K562 (cell line): ENCODE measurements around the gene MSMO1. TPM values are rescaled to one million over a fixed set of nuclear protein-coding genes. Genes with fewer than 3 reads are reported as not detected.

Experiments
- ARID1B ChIP-seq: fragments of 450-650 bp; IDR thresholded peaks from 2 replicates; pipeline ENCODE4 v1.6.1; 2016; ENCODE audit warnings: antibody characterized with exemption, mild to moderate bottlenecking, inconsistent platforms
- ARNT ChIP-seq, 2 experiments: fragments of 450-650 bp; IDR thresholded peaks; 2 replicates each; pipeline ENCODE4 v1.6.1; 2016; ENCODE audit warnings: mild to moderate bottlenecking in 1 of 2
- CBX2 ChIP-seq: fragments of 200-600 bp; sonication (generic); IDR thresholded peaks from one replicate; pipeline ENCODE4 v1.6.1; 2012; ENCODE audit warnings: mild to moderate bottlenecking, low read length, inconsistent platforms; ENCODE audit not compliant: insufficient read depth, poor library complexity, severe bottlenecking
- HIVEP1 ChIP-seq: fragments of 250-450 bp; sonication (Bioruptor Pico); IDR thresholded peaks from 2 replicates; pipeline ENCODE4 v1.4.0; 2020; ENCODE audit warnings: mild to moderate bottlenecking
- KDM1A ChIP-seq, 2 experiments: fragments of 450-650 bp; IDR thresholded peaks; 2 replicates each; pipeline ENCODE4 v1.6.1; 2016; ENCODE audit warnings: mild to moderate bottlenecking in 2 of 2
- KDM5B ChIP-seq: fragments of 200-600 bp; sonication (generic); IDR thresholded peaks from 2 replicates; pipeline ENCODE4 v1.6.1; 2012; ENCODE audit warnings: low read depth, mild to moderate bottlenecking, moderate library complexity, low read length, control low read depth, inconsistent platforms; ENCODE audit not compliant: insufficient replicate concordance
- LARP7 ChIP-seq: fragments of 450-650 bp; IDR thresholded peaks from 2 replicates; pipeline ENCODE4 v1.6.1; 2016
- MTA2 ChIP-seq: fragments of 450-650 bp; IDR thresholded peaks from 2 replicates; pipeline ENCODE4 v1.6.1; 2016; ENCODE audit warnings: low read depth
- NCOR1 ChIP-seq: fragments of 450-650 bp; IDR thresholded peaks from 2 replicates; pipeline ENCODE4 v1.6.1; 2016; ENCODE audit warnings: mild to moderate bottlenecking, moderate library complexity
- THRAP3 ChIP-seq: fragments of 450-650 bp; IDR thresholded peaks from 2 replicates; pipeline ENCODE4 v1.6.1; 2016; ENCODE audit warnings: mild to moderate bottlenecking, inconsistent platforms, borderline replicate concordance
- TOE1 ChIP-seq, 2 experiments: fragments of 450-650 bp in 1 of 2; sonication (generic) in 1 of 2; formaldehyde crosslinking in 1 of 2; IDR thresholded peaks; 2 replicates each; pipeline versions ENCODE4 v1.7.1 to v1.8.0; 2016 to 2022; ENCODE audit warnings: borderline replicate concordance in 2 of 2, mild to moderate bottlenecking in 2 of 2, antibody characterized with exemption in 1 of 2, inconsistent platforms in 1 of 2, low read depth in 1 of 2, missing genetic modification reagents in 1 of 2, moderate library complexity in 1 of 2
- TRIM24 ChIP-seq, 2 experiments: fragments of 450-650 bp; IDR thresholded peaks; 2 replicates each; pipeline ENCODE4 v1.6.1; 2016
- ZFX ChIP-seq: sonication (generic); formaldehyde crosslinking; IDR thresholded peaks from 2 replicates; pipeline ENCODE4 v1.8.0; 2022; ENCODE audit warnings: mild to moderate bottlenecking, missing genetic modification reagents, moderate library complexity
- ZNF717 ChIP-seq: fragments of 250-450 bp; sonication (Bioruptor Pico); IDR thresholded peaks from 2 replicates; pipeline ENCODE4 v1.5.0; 2021
- polyA plus RNA-seq, 8 experiments: library from polyadenylated mRNA; depleted of rRNA in 4 of 8; stranded (reverse) in 5 of 8; unstranded in 3 of 8; fragments of >200 nt; fragmentation: Nextera tagmentation in 2 of 8; fragmentation: Illumina TruSeq in 1 of 8; extraction: Ambion mirVana in 2 of 8; extraction: Trizol in 1 of 8; gene quantifications; 2 replicates each; pipeline versions ENCODE4 v1.2.1 to v1.2.3, GENCODE V29; 2011 to 2014; ENCODE audit warnings: inconsistent platforms in 1 of 8, missing spikeins in 1 of 8
- total RNA-seq, 7 experiments: library from RNA; depleted of rRNA in 6 of 7; stranded (reverse); fragments of >200 nt in 6 of 7; fragmentation: Illumina TruSeq in 2 of 7; extraction: Trizol in 2 of 7; gene quantifications; 2 replicates each; pipeline versions ENCODE4 v1.2.1 to v1.2.3, GENCODE V29; 2011 to 2021; ENCODE audit warnings: low replicate concordance in 1 of 7
- TF ChIP-seq, protein P1 (sequence below): fragments of 450-650 bp; IDR thresholded peaks from 2 replicates; pipeline ENCODE4 v1.6.1; 2016; ENCODE audit warnings: borderline replicate concordance
- TF ChIP-seq, protein P2 (sequence below): IDR thresholded peaks from 2 replicates; pipeline ENCODE4 v1.6.1; 2012; ENCODE audit warnings: low read depth, low read length, improper control_type of control experiment, borderline replicate concordance
- TF ChIP-seq, protein P3 (sequence below): sonication (generic); formaldehyde crosslinking; IDR thresholded peaks from 2 replicates; pipeline ENCODE4 v1.8.0; 2022; ENCODE audit warnings: missing genetic modification reagents, mild to moderate bottlenecking, borderline replicate concordance
- TF ChIP-seq, protein P4 (sequence below): fragments of 450-650 bp; IDR thresholded peaks from 2 replicates; pipeline ENCODE4 v1.6.1; 2014; ENCODE audit warnings: low read depth, mild to moderate bottlenecking, moderate library complexity, borderline replicate concordance
- TF ChIP-seq, protein P5 (sequence below): sonication (generic); formaldehyde crosslinking; IDR thresholded peaks from 2 replicates; pipeline ENCODE4 v1.9.0; 2022; ENCODE audit warnings: mild to moderate bottlenecking, missing genetic modification reagents

Gene MSMO1
- total and polyA plus RNA-seq, 9 of the 15 experiments (the other 6 are each of a cell fraction or from before 2014, with no cell fraction given) = 32.0 to 172 (median 63.5) TPM

DNA sequence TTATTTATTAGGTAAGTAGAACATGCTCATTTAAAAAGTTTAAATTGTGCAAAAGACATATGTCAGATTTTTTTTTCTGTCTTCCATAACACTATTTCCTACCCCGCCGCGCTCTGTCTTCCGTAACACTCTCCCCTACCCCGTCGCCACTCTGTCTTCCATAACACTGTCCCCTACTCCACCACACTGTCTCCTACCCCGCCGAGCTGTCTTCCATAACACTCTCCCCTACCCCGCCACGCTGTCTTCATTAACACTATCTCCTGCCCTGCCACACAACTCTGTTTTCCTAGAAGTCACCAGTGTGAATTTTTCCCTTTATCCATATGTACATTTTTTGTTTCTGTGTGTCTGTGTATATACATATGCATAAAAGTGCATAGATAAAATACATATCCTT lies 4.4 kb downstream of the MSMO1 start (continued):
- TF ChIP-seq, protein P1, sequence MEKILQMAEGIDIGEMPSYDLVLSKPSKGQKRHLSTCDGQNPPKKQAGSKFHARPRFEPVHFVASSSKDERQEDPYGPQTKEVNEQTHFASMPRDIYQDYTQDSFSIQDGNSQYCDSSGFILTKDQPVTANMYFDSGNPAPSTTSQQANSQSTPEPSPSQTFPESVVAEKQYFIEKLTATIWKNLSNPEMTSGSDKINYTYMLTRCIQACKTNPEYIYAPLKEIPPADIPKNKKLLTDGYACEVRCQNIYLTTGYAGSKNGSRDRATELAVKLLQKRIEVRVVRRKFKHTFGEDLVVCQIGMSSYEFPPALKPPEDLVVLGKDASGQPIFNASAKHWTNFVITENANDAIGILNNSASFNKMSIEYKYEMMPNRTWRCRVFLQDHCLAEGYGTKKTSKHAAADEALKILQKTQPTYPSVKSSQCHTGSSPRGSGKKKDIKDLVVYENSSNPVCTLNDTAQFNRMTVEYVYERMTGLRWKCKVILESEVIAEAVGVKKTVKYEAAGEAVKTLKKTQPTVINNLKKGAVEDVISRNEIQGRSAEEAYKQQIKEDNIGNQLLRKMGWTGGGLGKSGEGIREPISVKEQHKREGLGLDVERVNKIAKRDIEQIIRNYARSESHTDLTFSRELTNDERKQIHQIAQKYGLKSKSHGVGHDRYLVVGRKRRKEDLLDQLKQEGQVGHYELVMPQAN = peak; percentile 68
- TF ChIP-seq TRIM24 (IDR thresholded peaks at IDR 0.05) = 0 out of 4 replicates have a peak, but pooled peaks of 1 of the 2 experiments have one; percentile 18
- TF ChIP-seq, protein P2, sequence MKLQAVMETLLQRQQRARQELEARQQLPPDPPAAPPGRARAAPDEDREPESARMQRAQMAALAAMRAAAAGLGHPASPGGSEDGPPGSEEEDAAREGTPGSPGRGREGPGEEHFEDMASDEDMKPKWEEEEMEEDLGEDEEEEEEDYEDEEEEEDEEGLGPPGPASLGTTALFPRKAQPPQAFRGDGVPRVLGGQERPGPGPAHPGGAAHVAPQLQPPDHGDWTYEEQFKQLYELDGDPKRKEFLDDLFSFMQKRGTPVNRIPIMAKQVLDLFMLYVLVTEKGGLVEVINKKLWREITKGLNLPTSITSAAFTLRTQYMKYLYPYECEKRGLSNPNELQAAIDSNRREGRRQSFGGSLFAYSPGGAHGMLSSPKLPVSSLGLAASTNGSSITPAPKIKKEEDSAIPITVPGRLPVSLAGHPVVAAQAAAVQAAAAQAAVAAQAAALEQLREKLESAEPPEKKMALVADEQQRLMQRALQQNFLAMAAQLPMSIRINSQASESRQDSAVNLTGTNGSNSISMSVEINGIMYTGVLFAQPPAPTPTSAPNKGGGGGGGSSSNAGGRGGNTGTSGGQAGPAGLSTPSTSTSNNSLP = no peak
- TF ChIP-seq, protein P3, sequence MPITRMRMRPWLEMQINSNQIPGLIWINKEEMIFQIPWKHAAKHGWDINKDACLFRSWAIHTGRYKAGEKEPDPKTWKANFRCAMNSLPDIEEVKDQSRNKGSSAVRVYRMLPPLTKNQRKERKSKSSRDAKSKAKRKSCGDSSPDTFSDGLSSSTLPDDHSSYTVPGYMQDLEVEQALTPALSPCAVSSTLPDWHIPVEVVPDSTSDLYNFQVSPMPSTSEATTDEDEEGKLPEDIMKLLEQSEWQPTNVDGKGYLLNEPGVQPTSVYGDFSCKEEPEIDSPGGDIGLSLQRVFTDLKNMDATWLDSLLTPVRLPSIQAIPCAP (CRISPR knock-in tag) = no peak
- peak; percentile 80; the same call in 1 of the 2 replicates for TF ChIP-seq LARP7
- TF ChIP-seq ARNT (IDR thresholded peaks at IDR 0.05) = peak in 1 of 2 experiments; percentile 32; a peak in 1 of 4 replicates
- peak; percentile 36; the same call in 1 of the 2 replicates for TF ChIP-seq TOE1 (IDR thresholded peaks at IDR 0.05; ENCODE audit: borderline replicate concordance)
- TF ChIP-seq TOE1 (CRISPR knock-in tag; IDR thresholded peaks at IDR 0.05; ENCODE audit: borderline replicate concordance, low read depth) = no peak
- TF ChIP-seq, protein P4, sequence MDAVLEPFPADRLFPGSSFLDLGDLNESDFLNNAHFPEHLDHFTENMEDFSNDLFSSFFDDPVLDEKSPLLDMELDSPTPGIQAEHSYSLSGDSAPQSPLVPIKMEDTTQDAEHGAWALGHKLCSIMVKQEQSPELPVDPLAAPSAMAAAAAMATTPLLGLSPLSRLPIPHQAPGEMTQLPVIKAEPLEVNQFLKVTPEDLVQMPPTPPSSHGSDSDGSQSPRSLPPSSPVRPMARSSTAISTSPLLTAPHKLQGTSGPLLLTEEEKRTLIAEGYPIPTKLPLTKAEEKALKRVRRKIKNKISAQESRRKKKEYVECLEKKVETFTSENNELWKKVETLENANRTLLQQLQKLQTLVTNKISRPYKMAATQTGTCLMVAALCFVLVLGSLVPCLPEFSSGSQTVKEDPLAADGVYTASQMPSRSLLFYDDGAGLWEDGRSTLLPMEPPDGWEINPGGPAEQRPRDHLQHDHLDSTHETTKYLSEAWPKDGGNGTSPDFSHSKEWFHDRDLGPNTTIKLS = no peak
- no peak for TF ChIP-seq MTA2
- 0 out of 2 replicates have a peak, but pooled peaks have one; percentile 6 for TF ChIP-seq ARID1B
- no peak for TF ChIP-seq ZNF717
- peak; percentile 79 for TF ChIP-seq THRAP3
- TF ChIP-seq ZFX (CRISPR knock-in tag) = no peak
- TF ChIP-seq KDM1A (IDR thresholded peaks at IDR 0.05) = no peak
- TF ChIP-seq, protein P5, sequence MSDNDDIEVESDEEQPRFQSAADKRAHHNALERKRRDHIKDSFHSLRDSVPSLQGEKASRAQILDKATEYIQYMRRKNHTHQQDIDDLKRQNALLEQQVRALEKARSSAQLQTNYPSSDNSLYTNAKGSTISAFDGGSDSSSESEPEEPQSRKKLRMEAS (CRISPR knock-in tag) = no peak
- TF ChIP-seq CBX2 = no peak
- TF ChIP-seq KDM5B = no peak
- TF ChIP-seq NCOR1 = peak; percentile 14; the same call in 1 of the 2 replicates
- no peak for TF ChIP-seq HIVEP1 (CRISPR knock-in tag)
